Osteoblast (primary cell): ENCODE measurements around the gene SLC28A1. TPM values are rescaled to one million over a fixed set of nuclear protein-coding genes. Genes with fewer than 3 reads are reported as not detected.

ENCODE experiments used
- DNase-seq: peaks from one replicate; pipeline ENCODE4 v3.0.0; 2011; ENCODE audit warnings: low spot score, mixed read lengths; ENCODE audit not compliant: insufficient read length; ENCODE audit errors: missing footprints
- H2AFZ ChIP-seq: 2 replicates; pipeline ENCODE4 v1.6.0; 2011; ENCODE audit warnings: mild to moderate bottlenecking, low read length
- H3K27ac ChIP-seq: 2 replicates; pipeline ENCODE4 v1.5.1; 2011; ENCODE audit warnings: mild to moderate bottlenecking, low read depth, low read length, moderate library complexity
- H3K27me3 ChIP-seq: 2 replicates; pipeline ENCODE4 v1.6.0; 2012; ENCODE audit warnings: mild to moderate bottlenecking, control low read depth, inconsistent platforms, low read length, moderate library complexity; ENCODE audit not compliant: insufficient read depth
- H3K36me3 ChIP-seq: 2 replicates; pipeline ENCODE4 v1.5.1; 2011; ENCODE audit warnings: mild to moderate bottlenecking, low read length, control low read depth, moderate library complexity; ENCODE audit not compliant: insufficient read depth
- H3K4me1 ChIP-seq: 2 replicates; pipeline ENCODE4 v1.5.1; 2011; ENCODE audit warnings: mild to moderate bottlenecking, low read length, control low read depth, moderate library complexity; ENCODE audit not compliant: insufficient read depth
- H3K4me2 ChIP-seq: 2 replicates; pipeline ENCODE4 v1.6.0; 2011; ENCODE audit warnings: mild to moderate bottlenecking, low read length; ENCODE audit not compliant: insufficient read depth
- H3K4me3 ChIP-seq: fragments of 200-600 bp; sonication (generic); 3 replicates; pipeline ENCODE4 v1.5.1; 2012; ENCODE audit warnings: mild to moderate bottlenecking, low read length, inconsistent platforms; ENCODE audit not compliant: insufficient read depth
- H3K79me2 ChIP-seq: 2 replicates; pipeline ENCODE4 v1.6.0; 2012; ENCODE audit warnings: mild to moderate bottlenecking, low read length, control low read depth, inconsistent platforms; ENCODE audit not compliant: insufficient read depth
- H3K9me3 ChIP-seq: 2 replicates; pipeline ENCODE4 v1.5.1; 2011; ENCODE audit warnings: low read depth, low read length, control low read depth
- H4K20me1 ChIP-seq: 2 replicates; pipeline ENCODE4 v1.6.0; 2012; ENCODE audit warnings: mild to moderate bottlenecking, low read length, control low read depth; ENCODE audit not compliant: insufficient read depth
- total RNA-seq: library from RNA; depleted of rRNA; stranded (reverse); fragments of >200 nt; gene quantifications from 2 replicates; pipeline ENCODE4 v1.2.3, GENCODE V29; 2012
- TF ChIP-seq, protein P1 (sequence below): IDR thresholded peaks from 2 replicates; pipeline ENCODE4 v1.5.1; 2011; ENCODE audit warnings: mild to moderate bottlenecking, low read depth, low read length, moderate library complexity; ENCODE audit errors: extremely low read depth

SLC28A1 gene
- total RNA-seq, 1 donor: not detected

GRCh38 chr15:84970843-84971242 is 86.4 kb downstream of the SLC28A1 start:
- TF ChIP-seq, protein P1, sequence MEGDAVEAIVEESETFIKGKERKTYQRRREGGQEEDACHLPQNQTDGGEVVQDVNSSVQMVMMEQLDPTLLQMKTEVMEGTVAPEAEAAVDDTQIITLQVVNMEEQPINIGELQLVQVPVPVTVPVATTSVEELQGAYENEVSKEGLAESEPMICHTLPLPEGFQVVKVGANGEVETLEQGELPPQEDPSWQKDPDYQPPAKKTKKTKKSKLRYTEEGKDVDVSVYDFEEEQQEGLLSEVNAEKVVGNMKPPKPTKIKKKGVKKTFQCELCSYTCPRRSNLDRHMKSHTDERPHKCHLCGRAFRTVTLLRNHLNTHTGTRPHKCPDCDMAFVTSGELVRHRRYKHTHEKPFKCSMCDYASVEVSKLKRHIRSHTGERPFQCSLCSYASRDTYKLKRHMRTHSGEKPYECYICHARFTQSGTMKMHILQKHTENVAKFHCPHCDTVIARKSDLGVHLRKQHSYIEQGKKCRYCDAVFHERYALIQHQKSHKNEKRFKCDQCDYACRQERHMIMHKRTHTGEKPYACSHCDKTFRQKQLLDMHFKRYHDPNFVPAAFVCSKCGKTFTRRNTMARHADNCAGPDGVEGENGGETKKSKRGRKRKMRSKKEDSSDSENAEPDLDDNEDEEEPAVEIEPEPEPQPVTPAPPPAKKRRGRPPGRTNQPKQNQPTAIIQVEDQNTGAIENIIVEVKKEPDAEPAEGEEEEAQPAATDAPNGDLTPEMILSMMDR: no peak
- no peaks in the 10 kb centered on the region for H3K27me3 ChIP-seq
- H3K79me2 ChIP-seq: no peaks in the 10 kb centered on the region
- peaks cover 17% of the 10 kb centered on the region for H3K4me1 ChIP-seq
- no peaks in the 10 kb centered on the region for H3K9me3 ChIP-seq
- H2AFZ ChIP-seq: no peak overlapping the region
- H4K20me1 ChIP-seq: no peaks in the 10 kb centered on the region
- H3K36me3 ChIP-seq: no peaks in the 10 kb centered on the region
- H3K27ac ChIP-seq: no peak overlapping the region
- no peak overlapping the region for H3K4me2 ChIP-seq
- no peak for DNase-seq
- no peak overlapping the region for H3K4me3 ChIP-seq

- DNase-seq: peak; percentile 96
- Histone ChIP-seq H3K79me2 (no peaks in the 10 kb centered on the region), H2AFZ (peak overlapping the region; percentile 84), H3K27ac (peak overlapping the region; percentile 81), H3K4me2 (peak overlapping the region; percentile 70), H3K27me3 (no peaks in the 10 kb centered on the region), H3K4me3 (peak overlapping the region; percentile 29), H3K4me1 (peaks cover 17% of the 10 kb centered on the region), H3K36me3 (no peaks in the 10 kb centered on the region), H3K9me3 (no peaks in the 10 kb centered on the region), H4K20me1 (no peaks in the 10 kb centered on the region)
- TF ChIP-seq, protein P1: no peak
Observed at GRCh38 chr15:84973492-84974460, 89.3 kb downstream of the SLC28A1 start.

GRCh38 chr15:84975871-84976351 is 91.4 kb downstream of the SLC28A1 start:
- no peaks in the 10 kb centered on the region for H3K79me2 ChIP-seq
- DNase-seq: peak; percentile 58
- no peak overlapping the region for H3K27ac ChIP-seq
- no peak overlapping the region for H3K4me2 ChIP-seq
- TF ChIP-seq, protein P1: no peak
- H3K4me1 ChIP-seq: peaks cover 19% of the 10 kb centered on the region
- H3K36me3 ChIP-seq: no peaks in the 10 kb centered on the region
- no peak overlapping the region for H3K4me3 ChIP-seq
- no peaks in the 10 kb centered on the region for H3K27me3 ChIP-seq
- no peak overlapping the region for H2AFZ ChIP-seq
- H4K20me1 ChIP-seq: no peaks in the 10 kb centered on the region
- no peaks in the 10 kb centered on the region for H3K9me3 ChIP-seq

- H3K4me1 ChIP-seq: peaks cover 19% of the 10 kb centered on the region
- no peaks in the 10 kb centered on the region for H3K9me3 ChIP-seq
- H3K4me2 ChIP-seq: no peak overlapping the region
- DNase-seq: peak; percentile 79
- TF ChIP-seq, protein P1: no peak
- no peak overlapping the region for H2AFZ ChIP-seq
- H3K4me3 ChIP-seq: no peak overlapping the region
- H3K79me2 ChIP-seq: peaks cover 3% of the 10 kb centered on the region
- H3K36me3 ChIP-seq: no peaks in the 10 kb centered on the region
- no peaks in the 10 kb centered on the region for H3K27me3 ChIP-seq
- no peaks in the 10 kb centered on the region for H4K20me1 ChIP-seq
- H3K27ac ChIP-seq: no peak overlapping the region
Observed at GRCh38 chr15:84976746-84977345, 92.4 kb downstream of the SLC28A1 start.
